GM10248 (cell line): ENCODE data around the gene AMPD2.
A peak's percentile ranks its signal among the peaks of the same experiment; 100 is the strongest.

Experiments
- CTCF ChIA-PET: fragments of 300-600 bp; sonication (Branson Sonifier 250); formaldehyde crosslinking; extraction: SDS; loops from one replicate; lab custom pipeline; 2021; ENCODE audit warnings: antibody characterized with exemption; lab: Yijun Ruan, JAX
- POLR2A ChIA-PET: fragments of 350-650 bp; sonication (Branson Sonifier 250); formaldehyde crosslinking; extraction: SDS; loops from one replicate; lab custom pipeline; 2020; ENCODE audit warnings: antibody characterized with exemption; lab: Yijun Ruan, JAX
- DNase-seq: peaks from one replicate; pipeline ENCODE4 v3.0.0; 2012; ENCODE audit errors: extremely low spot score
- CTCF ChIP-seq: IDR thresholded peaks from 2 replicates; pipeline ENCODE4 v1.5.1; 2012; ENCODE audit warnings: mild to moderate bottlenecking, low read depth; ENCODE audit errors: extremely low read depth, missing control alignments, control extremely low read depth

AMPD2 gene

GRCh38 chr1:109611308-109611990 is 8.2 kb upstream of the AMPD2 start:
- no peak for TF ChIP-seq CTCF
- DNase-seq, result no peak
- POLR2A ChIA-PET, result interaction anchor here (1.3 kb wide), 1 partner anchor 9 kb away, joined by 3 read pairs; no protein-coding TSS in a partner anchor
- CTCF ChIA-PET, result interaction anchor here (1.0 to 4.1 kb wide), 7 partner anchors 10 to 119 kb away, joined by 3 to 32 read pairs (median 4); no protein-coding TSS in a partner anchor

- POLR2A ChIA-PET, result interaction anchor here (1.7 kb wide), 1 partner anchor 65 kb away, joined by 4 read pairs; the partner anchor contains the start of gene GNAI3
- TF ChIP-seq CTCF, result no peak
- CTCF ChIA-PET, result interaction anchor here (0.9 to 4.1 kb wide), 10 partner anchors 8 to 81 kb away, joined by 3 to 32 read pairs (median 6); no protein-coding TSS in a partner anchor
- no peak for DNase-seq
Measured at GRCh38 chr1:109613361-109614147, 6.1 kb upstream of the AMPD2 start.

- no peak for TF ChIP-seq CTCF
- peak; percentile 30 for DNase-seq
- POLR2A ChIA-PET, result no interaction called here
- CTCF ChIA-PET, result interaction anchor here (1.8 to 2.4 kb wide), 5 partner anchors 14 to 407 kb away, joined by 3 to 14 read pairs (median 10); partner anchors contain the start of gene AHCYL1
Measured at GRCh38 chr1:109615879-109616278, 3.8 kb upstream of the AMPD2 start.

- ChIA-PET POLR2A (no interaction called here), CTCF (interaction anchor here (1.4 to 2.4 kb wide), 6 partner anchors 14 to 406 kb away, joined by 3 to 14 read pairs (median 8); partner anchors contain the start of gene AHCYL1)
- no peak for DNase-seq
- TF ChIP-seq CTCF, result no peak
Measured at GRCh38 chr1:109616391-109616790, 3.2 kb upstream of the AMPD2 start.

- TF ChIP-seq CTCF, result peak; percentile 8
- POLR2A ChIA-PET, result no interaction called here
- CTCF ChIA-PET, result interaction anchor here (0.8 to 2.4 kb wide), 9 partner anchors 11 to 405 kb away, joined by 3 to 14 read pairs (median 4); partner anchors contain the start of gene AHCYL1
- peak; percentile 10 for DNase-seq
Measured at GRCh38 chr1:109617291-109617801, 2.3 kb upstream of the AMPD2 start.
